Measurements from ENCODE around the gene FBXL17.

GRCh38 chr5:107864793-107865192 lies 517.1 kb downstream of the FBXL17 start:
- TF ChIP-seq CTCF (IDR thresholded peaks at IDR 0.05) (no peak), SMAD3 (CRISPR knock-in tag; IDR thresholded peaks at IDR 0.05; ENCODE audit: borderline replicate concordance) (no peak), MAX (CRISPR knock-in tag; IDR thresholded peaks at IDR 0.05) (no peak), SP1 (CRISPR knock-in tag; conservative IDR thresholded peaks at IDR 0.05) (no peak), ZNF121 (CRISPR knock-in tag; IDR thresholded peaks at IDR 0.05) (no peak), NFATC4 (CRISPR knock-in tag; IDR thresholded peaks at IDR 0.05) (no peak), NR2C2 (CRISPR knock-in tag; IDR thresholded peaks at IDR 0.05) (no peak), USF2 (CRISPR knock-in tag; IDR thresholded peaks at IDR 0.05) (no peak)

Data from WTC11 (cell line).